GM18507 (cell line): Measurements from ENCODE around the gene ARMC12.

Source experiments
- DNase-seq: peaks from one replicate; pipeline ENCODE4 v3.0.0; 2011; ENCODE audit warnings: low read depth; ENCODE audit not compliant: insufficient read length; ENCODE audit errors: extremely low spot score
- FAIRE-seq: peaks from 2 replicates; lab custom pipeline; 2011; peaks lifted over from hg19 to GRCh38; lab: Jason Lieb, UNC

ARMC12 gene

GRCh38 chr6:35794536-35795452 is 58.0 kb downstream of the ARMC12 start:
- no peak for FAIRE-seq
- no peak for DNase-seq

- FAIRE-seq: no peak
- no peak for DNase-seq
These were observed 58.7 kb downstream of the ARMC12 start for GRCh38 chr6:35795453-35796071.

- DNase-seq (no peak), FAIRE-seq (no peak)
These were observed 59.4 kb downstream of the ARMC12 start for GRCh38 chr6:35796236-35796635.

- DNase-seq (no peak), FAIRE-seq (no peak)
These were observed 61.1 kb downstream of the ARMC12 start for GRCh38 chr6:35797837-35798526.
